K562 (cell line): ENCODE data around the gene RPS8. TPM values are rescaled to one million over a fixed set of nuclear protein-coding genes. Genes with fewer than 3 reads are reported as not detected.

ENCODE experiments used
- ATAC-seq: fragments of 200-7000 bp; cut with Tn5 transposase; 3 replicates; pipeline ENCODE4 v1.9.1; 2020; ENCODE audit warnings: moderate library complexity
- BruUV-seq: library from RNA; stranded (reverse); fragments of 400-500 nt; replicated peaks from 2 replicates; lab custom pipeline; 2021; lab: Mats Ljungman, UMichigan
- CTCF ChIA-PET: fragments of 300-600 bp; formaldehyde crosslinking; extraction: SDS; loops from one replicate; lab custom pipeline; 2021; ENCODE audit warnings: low intra/inter-chr PET ratio; lab: Yijun Ruan, JAX
- POLR2A ChIA-PET: fragments of 300-600, 350-650 bp; sonication (Branson Sonifier 250); formaldehyde crosslinking; extraction: SDS; loops from one replicate; lab custom pipeline; 2021; ENCODE audit warnings: antibody characterized with exemption, inconsistent platforms; lab: Yijun Ruan, JAX
- DNase-seq, 4 experiments: peaks; one replicate each; pipeline versions ENCODE4 v3.0.0 to v3.0.0-alpha.2; 2011 to 2018; ENCODE audit warnings: low spot score in 3 of 4, mixed read lengths in 3 of 4; ENCODE audit errors: extremely low read depth in 1 of 4
- FAIRE-seq: peaks from 2 replicates; lab custom pipeline; 2011; peaks lifted over from hg19 to GRCh38; lab: Jason Lieb, UNC
- H2AFZ ChIP-seq: 2 replicates; pipeline ENCODE4 v1.6.0; 2011; ENCODE audit warnings: low read depth, low read length, control low read depth, inconsistent platforms
- H3K27ac ChIP-seq: fragments of 200-600 bp; 3 replicates; pipeline ENCODE4 v1.8.0; 2011; ENCODE audit warnings: low read depth, mild to moderate bottlenecking, control low read depth, inconsistent platforms, low read length, moderate library complexity, mixed read lengths; ENCODE audit errors: extremely low read depth
- H3K27me3 ChIP-seq, 2 experiments: fragments of 300-600 bp in 1 of 2; 2 replicates in 1 of 2; 3 replicates in 1 of 2; pipeline versions ENCODE4 v1.6.0 to v1.8.0; 2011; ENCODE audit warnings: inconsistent platforms in 2 of 2, low read length in 2 of 2, mild to moderate bottlenecking in 1 of 2, mixed read lengths in 1 of 2, moderate library complexity in 1 of 2; ENCODE audit not compliant: control insufficient read depth in 2 of 2, insufficient read depth in 2 of 2
- H3K36me3 ChIP-seq: fragments of 300-600 bp; 3 replicates; pipeline ENCODE4 v1.8.0; 2011; ENCODE audit warnings: mild to moderate bottlenecking, low read length, inconsistent platforms; ENCODE audit not compliant: control insufficient read depth, insufficient read depth
- H3K4me1 ChIP-seq, 2 experiments: fragments of 200-600 bp in 1 of 2; replicated peaks in 1 of 2; 2 replicates in 1 of 2; 3 replicates in 1 of 2; pipeline versions ENCODE4 v1.5.1 to v1.8.0; 2011; ENCODE audit warnings: inconsistent platforms in 2 of 2, low read length in 2 of 2, mild to moderate bottlenecking in 1 of 2, mixed read lengths in 1 of 2, moderate library complexity in 1 of 2; ENCODE audit not compliant: control insufficient read depth in 2 of 2, insufficient read depth in 2 of 2
- H3K4me2 ChIP-seq: 2 replicates; pipeline ENCODE4 v1.6.1; 2011; ENCODE audit warnings: low read length, control low read depth, inconsistent platforms, mixed read lengths; ENCODE audit not compliant: insufficient read depth
- H3K4me3 ChIP-seq: fragments of 200-600 bp; sonication (generic), shearing (Covaris generic); 2 replicates; pipeline ENCODE4 v1.5.1; 2016; ENCODE audit warnings: control low read depth, inconsistent platforms
- H3K79me2 ChIP-seq: fragments of 200-600 bp; 3 replicates; pipeline ENCODE4 v1.8.0; 2011; ENCODE audit warnings: low read length, inconsistent platforms; ENCODE audit not compliant: control insufficient read depth, insufficient read depth
- H3K9ac ChIP-seq, 2 experiments: 2 replicates each; pipeline versions ENCODE4 v1.6.0 to v1.6.1; 2011; ENCODE audit warnings: low read depth in 2 of 2, low read length in 2 of 2, control low read depth in 1 of 2, inconsistent platforms in 1 of 2, mild to moderate bottlenecking in 1 of 2, mixed read lengths in 1 of 2; ENCODE audit not compliant: insufficient read depth in 1 of 2
- H3K9me1 ChIP-seq: one replicate; pipeline ENCODE4 v1.6.0; 2011; ENCODE audit warnings: inconsistent platforms, mild to moderate bottlenecking, low read length, moderate library complexity; ENCODE audit not compliant: control insufficient read depth, insufficient read depth
- H3K9me3 ChIP-seq: replicated peaks from 2 replicates; pipeline ENCODE4 v1.5.1; 2011; ENCODE audit warnings: low read depth, low read length, inconsistent platforms; ENCODE audit not compliant: control insufficient read depth, insufficient read depth
- H4K20me1 ChIP-seq: replicated peaks from 2 replicates; pipeline ENCODE4 v1.6.1; 2011; ENCODE audit warnings: low read length, inconsistent platforms, mixed read lengths; ENCODE audit not compliant: control insufficient read depth, insufficient read depth
- CHD1 ChIP-seq: fragments of 200-600 bp; sonication (generic); IDR thresholded peaks from one replicate; pipeline ENCODE4 v1.6.1; 2012; ENCODE audit warnings: mild to moderate bottlenecking, moderate library complexity, low read length, inconsistent platforms
- GATAD2B ChIP-seq: fragments of 450-650 bp; IDR thresholded peaks from 2 replicates; pipeline ENCODE4 v1.6.1; 2017; ENCODE audit warnings: mild to moderate bottlenecking, borderline replicate concordance
- HDAC1 ChIP-seq, 2 experiments: fragments of 450-650 bp; IDR thresholded peaks; 2 replicates each; pipeline ENCODE4 v1.6.1; 2016 to 2017; ENCODE audit warnings: inconsistent platforms in 1 of 2, mild to moderate bottlenecking in 1 of 2, moderate library complexity in 1 of 2
- HMGXB4 ChIP-seq: sonication (generic); formaldehyde crosslinking; IDR thresholded peaks from 2 replicates; pipeline ENCODE4 v1.8.1; 2023; ENCODE audit warnings: mild to moderate bottlenecking, missing genetic modification reagents
- KAT7 ChIP-seq: sonication (generic); formaldehyde crosslinking; IDR thresholded peaks from 2 replicates; pipeline ENCODE4 v1.8.0; 2022; ENCODE audit warnings: missing genetic modification reagents, mild to moderate bottlenecking, borderline replicate concordance
- MAFF ChIP-seq: IDR thresholded peaks from 2 replicates; pipeline ENCODE4 v1.6.1; 2012; ENCODE audit warnings: low read length, improper control_type of control experiment
- MLLT1 ChIP-seq, 2 experiments: fragments of 450-650 bp; IDR thresholded peaks; 2 replicates each; pipeline ENCODE4 v1.6.1; 2016
- POLR2G ChIP-seq: fragments of 200-400 bp; formaldehyde crosslinking; IDR thresholded peaks from 2 replicates; pipeline ENCODE4 v1.6.1; 2017; ENCODE audit warnings: low read depth, mild to moderate bottlenecking, antibody characterized with exemption, low read length, moderate library complexity
- SIN3A ChIP-seq, 2 experiments: fragments of 150-350 bp in 1 of 2; IDR thresholded peaks; 2 replicates each; pipeline ENCODE4 v1.6.1; 2011 to 2016; ENCODE audit warnings: borderline replicate concordance in 2 of 2, low read depth in 2 of 2, low read length in 2 of 2, mild to moderate bottlenecking in 2 of 2, moderate library complexity in 2 of 2; ENCODE audit not compliant: control insufficient read depth in 1 of 2
- ZNF212 ChIP-seq: fragments of 450-650 bp; formaldehyde crosslinking; IDR thresholded peaks from 2 replicates; pipeline ENCODE4 v1.4.0; 2020; ENCODE audit warnings: mild to moderate bottlenecking
- ZNF445 ChIP-seq: fragments of 250-450 bp; sonication (Bioruptor Pico); IDR thresholded peaks from 2 replicates; pipeline ENCODE4 v1.4.0; 2020; ENCODE audit warnings: low read depth, mild to moderate bottlenecking, moderate library complexity
- WGBS: fragments of 100-300 bp; shearing (Covaris generic); methylation state at CpG from one replicate; pipeline ENCODE4 v1.1.6; 2016; ENCODE audit warnings: low coverage, mixed read lengths; ENCODE audit not compliant: insufficient coverage; ENCODE audit errors: missing lambda C conversion rate; 5-methylcytosine and 5-hydroxymethylcytosine counted together
- in situ Hi-C: fragments of 300-500 bp; cut with MboI; formaldehyde crosslinking; loops from 4 replicates; pipeline ENCODE4 v1.15.0; 2018; ENCODE audit warnings: inconsistent platforms, mixed read lengths
- intact Hi-C: fragments of 100-400 bp; cut with micrococcal nuclease; formaldehyde crosslinking; loops from 2 replicates; pipeline ENCODE4 v1.14.2; 2022
- polyA plus RNA-seq, 8 experiments: library from polyadenylated mRNA; depleted of rRNA in 4 of 8; stranded (reverse) in 5 of 8; unstranded in 3 of 8; fragments of >200 nt; fragmentation: Nextera tagmentation in 2 of 8; fragmentation: Illumina TruSeq in 1 of 8; extraction: Ambion mirVana in 2 of 8; extraction: Trizol in 1 of 8; gene quantifications; 2 replicates each; pipeline versions ENCODE4 v1.2.1 to v1.2.3, GENCODE V29; 2011 to 2014; ENCODE audit warnings: inconsistent platforms in 1 of 8, missing spikeins in 1 of 8
- total RNA-seq, 7 experiments: library from RNA; depleted of rRNA in 6 of 7; stranded (reverse); fragments of >200 nt in 6 of 7; fragmentation: Illumina TruSeq in 2 of 7; extraction: Trizol in 2 of 7; gene quantifications; 2 replicates each; pipeline versions ENCODE4 v1.2.1 to v1.2.3, GENCODE V29; 2011 to 2021; ENCODE audit warnings: low replicate concordance in 1 of 7
- TF ChIP-seq, protein P1 (sequence below): sonication (generic); formaldehyde crosslinking; IDR thresholded peaks from 2 replicates; pipeline ENCODE4 v1.8.0; 2022; ENCODE audit warnings: mild to moderate bottlenecking, missing genetic modification reagents, borderline replicate concordance

RPS8 gene
- total and polyA plus RNA-seq, 9 of the 15 experiments (the other 6 are each of a cell fraction or from before 2014, with no cell fraction given): 2,431 to 4,168 (median 3,109) TPM

DNA sequence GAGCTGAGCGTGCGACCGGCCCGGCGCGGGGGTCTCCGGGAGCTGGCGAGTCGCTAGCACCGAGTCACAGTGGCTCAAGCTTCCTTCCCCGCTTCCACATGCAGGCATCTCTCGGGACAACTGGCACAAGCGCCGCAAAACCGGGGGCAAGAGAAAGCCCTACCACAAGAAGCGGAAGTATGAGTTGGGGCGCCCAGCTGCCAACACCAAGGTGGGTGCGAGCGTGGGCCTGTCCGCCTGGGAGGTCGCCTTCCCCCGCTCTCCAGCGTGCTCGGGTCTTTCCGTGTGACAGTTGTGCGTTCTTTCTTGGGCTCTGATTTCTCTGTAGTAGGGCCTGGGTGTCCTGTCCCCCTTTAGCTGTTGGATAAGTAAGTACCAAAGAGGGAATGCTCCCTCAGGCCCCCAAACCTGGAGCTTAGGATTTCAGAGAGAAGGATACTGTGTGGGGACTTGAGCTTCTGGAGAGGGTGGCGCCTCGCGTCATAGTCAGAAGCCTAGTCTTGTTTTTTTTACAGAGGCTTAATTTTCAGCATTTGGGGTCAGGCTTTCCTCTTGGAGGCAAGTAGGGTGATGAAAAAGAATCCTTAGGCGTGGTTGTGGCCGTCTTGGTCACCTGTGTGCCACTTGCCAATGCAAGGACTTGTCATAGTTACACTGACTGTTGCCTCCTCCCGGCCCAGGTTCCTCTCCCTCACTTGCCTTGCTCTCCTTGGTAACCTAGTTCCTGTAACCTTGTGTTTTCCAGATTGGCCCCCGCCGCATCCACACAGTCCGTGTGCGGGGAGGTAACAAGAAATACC is 790 bp downstream of the RPS8 start:
- ATAC-seq: peak; percentile 4
- H2AFZ ChIP-seq: 0 out of 2 replicates have a peak overlapping the region, but pooled peaks have one; percentile 83
- peak in 1 of 2 experiments; percentile 29; a peak in 1 of 4 replicates for TF ChIP-seq HDAC1 (IDR thresholded peaks at IDR 0.05)
- TF ChIP-seq MAFF: no peak
- peak; percentile 35; a peak in 1 of 4 replicates for TF ChIP-seq SIN3A (IDR thresholded peaks at IDR 0.05; ENCODE audit: borderline replicate concordance in 2 of 2, control insufficient read depth in 1 of 2, low read depth in 2 of 2, low read length in 2 of 2)
- TF ChIP-seq, protein P1, sequence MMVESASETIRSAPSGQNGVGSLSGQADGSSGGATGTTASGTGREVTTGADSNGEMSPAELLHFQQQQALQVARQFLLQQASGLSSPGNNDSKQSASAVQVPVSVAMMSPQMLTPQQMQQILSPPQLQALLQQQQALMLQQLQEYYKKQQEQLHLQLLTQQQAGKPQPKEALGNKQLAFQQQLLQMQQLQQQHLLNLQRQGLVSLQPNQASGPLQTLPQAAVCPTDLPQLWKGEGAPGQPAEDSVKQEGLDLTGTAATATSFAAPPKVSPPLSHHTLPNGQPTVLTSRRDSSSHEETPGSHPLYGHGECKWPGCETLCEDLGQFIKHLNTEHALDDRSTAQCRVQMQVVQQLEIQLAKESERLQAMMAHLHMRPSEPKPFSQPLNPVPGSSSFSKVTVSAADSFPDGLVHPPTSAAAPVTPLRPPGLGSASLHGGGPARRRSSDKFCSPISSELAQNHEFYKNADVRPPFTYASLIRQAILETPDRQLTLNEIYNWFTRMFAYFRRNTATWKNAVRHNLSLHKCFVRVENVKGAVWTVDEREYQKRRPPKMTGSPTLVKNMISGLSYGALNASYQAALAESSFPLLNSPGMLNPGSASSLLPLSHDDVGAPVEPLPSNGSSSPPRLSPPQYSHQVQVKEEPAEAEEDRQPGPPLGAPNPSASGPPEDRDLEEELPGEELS: no peak
- 0 out of 2 replicates have a peak, but pooled peaks have one; percentile 22 for TF ChIP-seq KAT7
- TF ChIP-seq CHD1: peak; percentile 97
- 0 out of 2 replicates have a peak, but pooled peaks have one; percentile 39 for TF ChIP-seq ZNF212
- no peak for TF ChIP-seq GATAD2B
- peak; percentile 60 for TF ChIP-seq HMGXB4 (CRISPR knock-in tag)
- TF ChIP-seq MLLT1 (IDR thresholded peaks at IDR 0.05): 0 out of 4 replicates have a peak, but pooled peaks of 1 of the 2 experiments have one; percentile 40
- peak; percentile 78; the same call in 1 of the 2 replicates for TF ChIP-seq POLR2G
- no peak for TF ChIP-seq ZNF445 (CRISPR knock-in tag)

More for the DNA sequence above, 790 bp downstream of the RPS8 start:
- peak overlapping the region; percentile 93 for H3K4me2 ChIP-seq
- H3K79me2 ChIP-seq: peaks cover 54% of the 10 kb centered on the region
- peaks cover 55% of the 10 kb centered on the region for H3K36me3 ChIP-seq
- in situ Hi-C loops (no loop called here), intact Hi-C loops (loop anchor here (2.0 to 5.0 kb wide), 3 partner anchors 37 to 45 kb away; partner anchors contain the start of genes KIF2C and RNU5D-1)
- H4K20me1 ChIP-seq: peaks cover 31% of the 10 kb centered on the region
- FAIRE-seq (no peak), DNase-seq (peak in 3 of 4 experiments; percentile 54 to 58 (median 57))
- H3K27me3 ChIP-seq: no peaks in the 10 kb centered on the region
- TSS peak; percentile 52 for BruUV-seq
- peaks cover 10% of the 10 kb centered on the region for H3K9me1 ChIP-seq
- peak overlapping the region; percentile 99 for H3K9ac ChIP-seq
- WGBS: under 1% methylated on average over 36 of the region's 36 CpGs
- H3K27ac ChIP-seq: peak overlapping the region; percentile 98
- POLR2A ChIA-PET: interaction anchor here (0.6 to 11.6 kb wide), 46 partner anchors 10 to 1760 kb away, joined by 3 to 253 read pairs (median 4); partner anchors contain the start of genes AKR1A1, BEST4, BTBD19 and DYNLT4
- no peaks in the 10 kb centered on the region for H3K9me3 ChIP-seq
- CTCF ChIA-PET: interaction anchor here (0.7 to 1.3 kb wide), 2 partner anchors 69 to 527 kb away, joined by 3 read pairs; no protein-coding TSS in a partner anchor
- H3K4me1 ChIP-seq: peaks cover 13 to 22% of the 10 kb centered on the region in 2 experiments
- H3K4me3 ChIP-seq: peak overlapping the region; percentile 75
